Breast epithelium (tissue), 3 donors: Measurements from ENCODE around the gene IHH.

Experiments used
- POLR2A ChIP-seq: fragments of 450-650 bp; IDR thresholded peaks from one replicate; pipeline ENCODE4 v1.6.1; 2016; ENCODE audit warnings: antibody characterized with exemption, mild to moderate bottlenecking, moderate library complexity
- POLR2AphosphoS5 ChIP-seq, 3 donors: sonication (generic); formaldehyde crosslinking; IDR thresholded peaks; one replicate each; pipeline ENCODE4 v1.6.1; 2017; ENCODE audit warnings: antibody characterized with exemption in 3 of 3
- TF ChIP-seq, protein P1 (sequence below), 3 donors: fragments of 450-650 bp; IDR thresholded peaks; one replicate each; pipeline ENCODE4 v1.5.1; 2016 to 2017; ENCODE audit warnings: antibody characterized with exemption in 3 of 3, mild to moderate bottlenecking in 3 of 3, moderate library complexity in 3 of 3

DNA sequence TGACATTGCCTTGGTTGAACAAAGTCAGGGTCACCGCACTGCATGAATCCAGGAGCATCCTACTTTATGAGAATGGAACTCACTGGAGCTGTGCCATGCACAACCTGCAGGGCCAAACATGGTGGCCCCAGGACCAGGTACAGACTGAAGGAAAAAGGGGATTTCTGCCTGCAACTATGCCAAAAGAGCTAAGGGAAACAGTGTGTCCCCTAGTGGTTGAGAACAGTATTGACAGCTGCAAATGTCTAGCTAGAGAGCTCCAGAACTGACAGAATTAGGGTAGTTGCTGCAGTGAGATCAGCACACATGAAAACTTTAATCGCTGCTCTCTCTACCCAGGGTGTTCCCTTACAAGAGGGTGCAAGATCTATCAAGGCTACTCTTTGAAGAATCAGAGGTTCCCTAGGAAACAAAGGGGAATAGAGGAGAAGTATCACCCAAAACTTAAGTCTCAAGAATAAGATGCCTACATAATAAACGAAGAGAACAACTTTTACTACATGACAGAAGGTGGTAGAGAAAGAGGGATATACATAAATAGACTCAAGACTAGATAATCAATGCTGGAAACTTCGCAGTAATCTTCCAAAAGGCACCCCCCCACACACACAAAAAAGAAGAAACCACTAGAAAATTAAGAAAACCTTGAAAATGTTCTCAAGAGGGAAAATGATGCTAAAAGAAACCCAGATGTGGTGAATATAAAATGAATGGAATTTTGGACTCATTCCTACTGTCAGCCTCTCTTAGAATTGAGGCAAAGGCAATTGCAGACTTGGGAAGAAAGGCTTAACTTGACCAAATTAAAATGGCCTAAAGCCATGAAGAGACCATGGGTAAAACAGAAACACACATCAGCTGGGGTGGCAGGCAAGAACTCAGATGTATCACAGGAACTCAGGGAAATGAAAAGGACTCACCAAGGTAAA lies 43.6 kb upstream of the IHH start:
- TF ChIP-seq, protein P1, sequence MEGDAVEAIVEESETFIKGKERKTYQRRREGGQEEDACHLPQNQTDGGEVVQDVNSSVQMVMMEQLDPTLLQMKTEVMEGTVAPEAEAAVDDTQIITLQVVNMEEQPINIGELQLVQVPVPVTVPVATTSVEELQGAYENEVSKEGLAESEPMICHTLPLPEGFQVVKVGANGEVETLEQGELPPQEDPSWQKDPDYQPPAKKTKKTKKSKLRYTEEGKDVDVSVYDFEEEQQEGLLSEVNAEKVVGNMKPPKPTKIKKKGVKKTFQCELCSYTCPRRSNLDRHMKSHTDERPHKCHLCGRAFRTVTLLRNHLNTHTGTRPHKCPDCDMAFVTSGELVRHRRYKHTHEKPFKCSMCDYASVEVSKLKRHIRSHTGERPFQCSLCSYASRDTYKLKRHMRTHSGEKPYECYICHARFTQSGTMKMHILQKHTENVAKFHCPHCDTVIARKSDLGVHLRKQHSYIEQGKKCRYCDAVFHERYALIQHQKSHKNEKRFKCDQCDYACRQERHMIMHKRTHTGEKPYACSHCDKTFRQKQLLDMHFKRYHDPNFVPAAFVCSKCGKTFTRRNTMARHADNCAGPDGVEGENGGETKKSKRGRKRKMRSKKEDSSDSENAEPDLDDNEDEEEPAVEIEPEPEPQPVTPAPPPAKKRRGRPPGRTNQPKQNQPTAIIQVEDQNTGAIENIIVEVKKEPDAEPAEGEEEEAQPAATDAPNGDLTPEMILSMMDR (IDR thresholded peaks at IDR 0.05) = peak; percentile 42 to 60 (median 51)
- TF ChIP-seq POLR2A = no peak
- TF ChIP-seq POLR2AphosphoS5 (IDR thresholded peaks at IDR 0.05) = no peak
